Small intestine (tissue), 7 donors: Measurements from ENCODE around the gene LNPK. TPM values are rescaled to one million over a fixed set of nuclear protein-coding genes. Genes with fewer than 3 reads are reported as not detected.
"Not testable (repeated sequence)": the region's sequence is repeated elsewhere in the genome, so short reads cannot be mapped to it uniquely, and the experiment has no call there.

Source experiments
- DNase-seq, 2 donors: peaks; one replicate each; pipeline versions ENCODE4 v3.0.0 to v3.0.0-alpha.2; 2013
- FAIRE-seq: peaks from 2 replicates; lab custom pipeline; 2012; peaks lifted over from hg19 to GRCh38; lab: Jason Lieb, UNC
- H3K27ac ChIP-seq, 3 donors: one replicate each; pipeline ENCODE4 v1.5.1; 2013; ENCODE audit warnings: low read length in 2 of 3, mild to moderate bottlenecking in 2 of 3, control low read depth in 1 of 3, inconsistent platforms in 1 of 3, low read depth in 1 of 3, moderate library complexity in 1 of 3
- H3K27me3 ChIP-seq, 3 donors: one replicate each; pipeline ENCODE4 v1.6.1; 2013; ENCODE audit warnings: low read length in 3 of 3, inconsistent platforms in 1 of 3; ENCODE audit not compliant: control insufficient read depth in 3 of 3, insufficient read depth in 3 of 3
- H3K36me3 ChIP-seq, 3 donors: one replicate each; pipeline ENCODE4 v1.6.1; 2013; ENCODE audit warnings: low read length in 3 of 3, inconsistent platforms in 1 of 3, low read depth in 1 of 3, mild to moderate bottlenecking in 1 of 3, moderate library complexity in 1 of 3; ENCODE audit not compliant: control insufficient read depth in 3 of 3, insufficient read depth in 2 of 3
- H3K4me1 ChIP-seq, 3 donors: one replicate each; pipeline ENCODE4 v1.6.1; 2013; ENCODE audit warnings: low read length in 2 of 3, inconsistent platforms in 1 of 3, low read depth in 1 of 3, mild to moderate bottlenecking in 1 of 3, moderate library complexity in 1 of 3; ENCODE audit not compliant: control insufficient read depth in 3 of 3, insufficient read depth in 2 of 3
- H3K4me3 ChIP-seq, 3 donors: one replicate each; pipeline ENCODE4 v1.5.1; 2013; ENCODE audit warnings: low read length in 3 of 3, control low read depth in 1 of 3, inconsistent platforms in 1 of 3, low read depth in 1 of 3, mild to moderate bottlenecking in 1 of 3, moderate library complexity in 1 of 3
- H3K9me3 ChIP-seq, 2 donors: one replicate each; pipeline ENCODE4 v1.6.1; 2013; ENCODE audit warnings: low read depth in 1 of 2, low read length in 1 of 2; ENCODE audit not compliant: control insufficient read depth in 2 of 2, insufficient read depth in 1 of 2
- WGBS, 3 donors: extraction: QIAGEN DNeasy Blood & Tissue Kit; methylation state at CpG; one replicate each; pipeline ENCODE4 v1.1.7; 2013; 5-methylcytosine and 5-hydroxymethylcytosine counted together
- polyA plus RNA-seq, 4 donors: library from polyadenylated mRNA; stranded (reverse) in 3 of 4; unstranded in 1 of 4; fragments of 200-250 nt in 3 of 4; fragments of 120-200 nt in 1 of 4; gene quantifications; one replicate each; pipeline versions ENCODE4 v1.2.1 to v1.2.3, GENCODE V29; 2013
- donor health status: healthy with polysubstance abuse.
- donor health status: control.
- donor health status: control.
- donor health status: Bipolar disorder and iron deficiency.
- donor health status: healthy.

The LNPK gene
- polyA plus RNA-seq, 4 donors, result 2.2 to 19.6 (median 5.0) TPM

DNA sequence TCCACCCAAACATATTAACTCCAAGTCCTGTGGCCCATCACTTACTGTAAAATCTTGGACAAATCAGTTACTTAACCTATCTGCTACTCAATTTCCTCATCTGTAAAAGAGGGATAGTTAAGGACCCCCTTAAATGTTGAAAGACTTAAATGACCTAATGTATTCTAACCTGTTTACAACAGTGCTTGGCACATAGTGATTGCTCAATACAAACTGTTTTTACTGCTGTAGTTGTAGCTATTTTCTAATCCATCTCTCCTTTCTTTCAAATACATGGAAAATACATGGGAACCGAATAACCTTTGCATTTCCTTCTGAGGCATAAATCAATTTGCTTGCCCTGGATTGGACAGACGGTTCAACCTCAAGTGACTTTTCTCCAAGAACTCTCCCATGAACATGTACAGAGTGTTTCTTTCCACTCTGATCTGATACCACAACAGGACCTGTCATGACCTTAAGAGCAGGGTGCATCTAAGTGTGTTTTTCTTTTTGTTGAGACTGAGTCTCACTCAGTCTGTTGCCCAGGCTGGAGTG, 2.7 kb downstream of the LNPK start:
- FAIRE-seq (no peak), DNase-seq (no peak)
- Histone ChIP-seq H3K27me3 (no peaks in the 10 kb centered on the region), H3K4me3 (no peak overlapping the region), H3K4me1 (peaks cover 0 to 13% (median 0%) of the 10 kb centered on the region in 3 donors), H3K36me3 (peaks cover 0 to 2% (median 0%) of the 10 kb centered on the region in 3 donors), H3K27ac (no peak overlapping the region), H3K9me3 (no peaks in the 10 kb centered on the region)
- WGBS, 3 donors, result 80 to 89% (median 84%) methylated on average over 2 of the region's 2 CpGs

DNA sequence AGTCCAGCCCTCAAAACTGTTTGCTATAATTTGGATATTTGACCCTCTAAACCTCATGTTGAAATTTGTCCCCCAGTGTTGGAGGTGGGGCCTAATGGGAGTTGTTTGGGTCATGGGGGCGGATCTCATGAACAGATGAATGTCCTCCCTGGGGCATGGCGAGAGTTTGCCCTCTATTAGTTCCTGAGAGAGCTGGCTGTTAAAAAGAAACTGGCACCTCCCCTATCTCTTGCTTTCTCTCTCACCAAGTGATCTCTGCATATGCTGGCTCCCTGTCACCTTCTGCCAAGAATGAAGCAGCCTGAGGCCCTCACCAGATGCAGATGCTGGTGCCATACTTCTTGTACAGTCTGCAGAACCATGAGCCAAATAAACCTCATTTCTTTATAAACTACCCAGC, 12.0 kb downstream of the LNPK start:
- 86 to 97% (median 97%) methylated on average over 2 of the region's 2 CpGs for WGBS, 3 donors
- DNase-seq (no peak), FAIRE-seq (no peak)
- Histone ChIP-seq H3K36me3 (peaks cover 0 to 9% (median 0%) of the 10 kb centered on the region in 3 donors), H3K27ac (no peak overlapping the region), H3K27me3 (no peaks in the 10 kb centered on the region), H3K9me3 (no peaks in the 10 kb centered on the region), H3K4me3 (no peak overlapping the region), H3K4me1 (no peaks in the 10 kb centered on the region)

DNA sequence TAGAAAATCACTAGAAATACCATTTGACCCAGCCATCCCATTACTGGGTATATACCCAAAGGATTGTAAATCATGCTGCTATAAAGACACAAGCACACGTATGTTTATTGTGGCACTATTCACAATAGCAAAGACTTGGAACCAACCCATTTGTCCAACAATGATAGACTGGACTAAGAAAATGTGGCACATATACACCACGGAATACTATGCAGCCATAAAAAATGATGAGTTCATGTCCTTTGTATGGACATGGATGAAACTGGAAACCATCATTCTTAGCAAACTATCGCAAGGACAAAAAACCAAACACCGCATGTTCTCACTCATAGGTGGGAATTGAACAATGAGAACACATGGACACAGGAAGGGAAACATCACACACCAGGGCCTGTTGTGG, 14.9 kb downstream of the LNPK start:
- FAIRE-seq, H3K36me3 ChIP-seq, H3K4me3 ChIP-seq, H3K27ac ChIP-seq, DNase-seq, H3K9me3 ChIP-seq, H3K4me1 ChIP-seq, H3K27me3 ChIP-seq: not testable (repeated sequence)
- WGBS, 3 donors, result 92 to 96% (median 95%) methylated on average over 3 to 4 of the region's 4 CpGs

DNA sequence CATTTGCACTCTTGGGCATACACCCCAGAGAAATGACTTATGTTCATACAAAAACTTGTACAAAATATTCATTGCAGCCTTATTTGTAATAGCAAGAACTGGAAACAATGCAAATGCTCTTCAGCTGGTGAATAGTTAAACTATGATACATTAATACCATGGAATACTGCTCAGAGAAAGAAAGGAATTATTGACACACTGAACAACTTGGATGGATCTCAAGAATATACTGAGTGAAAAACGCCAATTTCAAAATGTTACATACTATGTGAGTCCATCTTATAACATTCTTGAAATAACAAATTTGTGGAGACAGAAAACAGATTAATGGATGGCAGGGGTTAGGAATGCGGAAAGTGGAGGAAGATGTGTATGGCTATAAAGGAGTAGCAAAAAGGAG, 17.2 kb downstream of the LNPK start:
- H3K9me3 ChIP-seq, result no peaks in the 10 kb centered on the region
- no peak overlapping the region for H3K4me3 ChIP-seq
- DNase-seq, result no peak
- no peak for FAIRE-seq
- H3K4me1 ChIP-seq, result no peaks in the 10 kb centered on the region
- no peaks in the 10 kb centered on the region for H3K27me3 ChIP-seq
- WGBS, 3 donors, result 90 to 98% (median 90%) methylated on average over 2 of the region's 2 CpGs
- H3K27ac ChIP-seq, result no peak overlapping the region
- H3K36me3 ChIP-seq, result peaks cover 0 to 9% (median 0%) of the 10 kb centered on the region in 3 donors

DNA sequence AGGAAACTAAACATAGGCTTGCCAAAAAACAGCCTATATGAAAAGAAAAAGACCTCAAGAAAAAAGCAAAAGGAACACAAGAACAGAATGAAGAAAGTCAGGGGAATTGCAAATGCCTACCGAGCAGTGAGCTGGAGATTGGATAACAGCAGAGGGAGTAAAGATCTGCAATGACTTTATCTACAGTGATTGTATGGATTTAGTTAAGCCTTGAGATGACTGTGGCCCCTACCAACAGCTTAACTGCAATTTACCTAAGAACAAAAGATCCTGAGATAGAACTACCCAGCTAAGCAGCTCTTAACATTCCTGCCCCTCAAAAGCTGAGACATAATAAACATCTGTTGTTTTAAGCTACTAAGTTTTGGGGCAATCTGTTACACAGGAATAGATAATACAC, 20.5 kb downstream of the LNPK start:
- Histone ChIP-seq H3K27ac (no peak overlapping the region), H3K36me3 (peaks cover 0 to 7% (median 2%) of the 10 kb centered on the region in 3 donors), H3K4me3 (no peak overlapping the region), H3K27me3 (no peaks in the 10 kb centered on the region), H3K9me3 (no peaks in the 10 kb centered on the region), H3K4me1 (no peaks in the 10 kb centered on the region)
- WGBS, 3 donors, result 90 to 100% (median 95%) methylated on average over 1 of the region's 1 CpG
- no peak for DNase-seq
- FAIRE-seq, result no peak

DNA sequence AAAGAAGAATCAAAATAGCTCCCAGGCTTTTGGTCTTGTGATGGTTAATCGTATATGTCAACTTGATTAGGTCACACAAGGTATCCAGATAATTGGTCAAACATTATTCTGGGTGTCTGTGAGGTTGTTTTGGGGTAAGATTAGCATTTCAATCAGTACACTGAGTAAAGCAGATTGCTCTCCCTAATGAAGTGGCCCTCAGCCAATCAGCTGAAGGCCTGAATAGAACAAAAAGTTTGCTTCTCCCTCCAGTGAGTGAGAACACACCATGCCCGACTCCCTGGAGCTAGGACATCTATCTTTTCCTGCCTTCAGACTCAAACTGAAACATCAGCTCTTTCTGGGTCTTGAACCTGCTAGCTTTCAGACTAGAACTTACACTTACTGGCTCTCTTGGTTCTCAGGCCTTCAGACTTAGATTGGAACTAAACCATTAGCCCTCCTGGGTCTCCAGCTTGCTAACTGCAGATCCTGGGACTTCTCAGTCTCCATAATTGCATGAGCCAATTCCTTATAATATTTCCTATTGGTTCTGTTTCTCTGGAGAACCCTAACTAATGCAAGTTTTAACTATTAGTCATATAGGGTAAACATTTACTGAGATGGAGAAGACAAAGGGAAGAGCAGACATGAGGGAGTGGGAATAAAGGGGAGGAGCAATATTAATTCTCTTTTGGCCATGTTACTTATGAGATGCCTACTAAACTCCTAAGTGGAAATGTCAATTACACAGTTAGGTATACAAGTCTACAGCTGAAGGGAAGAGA, 25.5 kb downstream of the LNPK start:
- H3K4me3 ChIP-seq, result no peak overlapping the region
- H3K9me3 ChIP-seq, result no peaks in the 10 kb centered on the region
- H3K27ac ChIP-seq, result no peak overlapping the region
- DNase-seq (no peak), FAIRE-seq (no peak)
- H3K4me1 ChIP-seq, result no peaks in the 10 kb centered on the region
- peaks cover 0 to 5% (median 3%) of the 10 kb centered on the region in 3 donors for H3K36me3 ChIP-seq
- 89 to 96% (median 92%) methylated on average over 2 of the region's 2 CpGs for WGBS, 3 donors
- H3K27me3 ChIP-seq, result no peaks in the 10 kb centered on the region

DNA sequence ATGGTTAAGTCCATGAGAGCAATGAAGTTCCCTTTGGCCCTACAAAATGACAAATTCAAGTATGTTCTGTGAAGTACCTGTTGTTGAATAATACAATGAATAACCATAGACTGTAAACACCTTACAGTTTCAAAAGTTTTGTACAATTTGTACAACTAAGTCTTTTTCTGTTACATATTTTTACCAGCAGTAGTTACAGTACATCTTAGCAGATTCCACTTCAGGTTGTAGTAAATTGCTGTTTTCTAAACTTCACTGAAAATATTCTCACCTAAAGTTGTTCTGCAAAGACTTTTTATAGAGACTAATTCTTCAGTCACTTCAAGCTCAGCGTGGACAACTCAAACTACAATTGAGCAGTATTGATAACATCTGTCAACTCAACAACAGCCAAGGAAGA, 28.7 kb downstream of the LNPK start:
- WGBS, 3 donors, result 93 to 100% (median 93%) methylated on average over 1 of the region's 1 CpG
- no peaks in the 10 kb centered on the region for H3K4me1 ChIP-seq
- no peak for FAIRE-seq
- no peak for DNase-seq
- no peak overlapping the region for H3K4me3 ChIP-seq
- no peaks in the 10 kb centered on the region for H3K27me3 ChIP-seq
- peaks cover 0 to 3% (median 2%) of the 10 kb centered on the region in 3 donors for H3K36me3 ChIP-seq
- H3K9me3 ChIP-seq, result no peaks in the 10 kb centered on the region
- H3K27ac ChIP-seq, result no peak overlapping the region

DNA sequence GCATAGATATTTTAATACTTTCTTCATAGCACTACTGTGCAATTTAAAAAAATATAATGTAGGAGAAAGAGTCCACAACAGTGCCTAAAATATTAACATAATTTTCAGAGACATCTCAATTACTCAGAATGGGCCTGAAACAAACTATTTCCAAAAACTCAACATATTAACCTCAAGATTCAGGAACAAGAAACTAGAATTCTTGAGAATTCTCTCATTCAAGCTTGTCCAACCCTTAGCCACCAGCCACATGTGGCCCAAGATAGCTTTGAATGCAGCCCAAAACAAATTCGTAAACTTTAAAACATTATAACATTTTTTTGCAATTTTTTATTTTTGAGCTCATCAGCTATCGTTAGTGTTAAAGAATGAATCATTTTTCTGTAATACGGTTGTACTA, 35.2 kb downstream of the LNPK start:
- FAIRE-seq (no peak), DNase-seq (no peak)
- H3K9me3 ChIP-seq, result no peaks in the 10 kb centered on the region
- no peak overlapping the region for H3K27ac ChIP-seq
- no peaks in the 10 kb centered on the region for H3K4me1 ChIP-seq
- WGBS, 3 donors, result 95 to 98% (median 97%) methylated on average over 3 of the region's 3 CpGs
- no peaks in the 10 kb centered on the region for H3K36me3 ChIP-seq
- no peak overlapping the region for H3K4me3 ChIP-seq
- no peaks in the 10 kb centered on the region for H3K27me3 ChIP-seq
